OCI-LY3 (cell line): ENCODE measurements around the gene OVOL3.

Experiments
- H2AFZ ChIP-seq: fragments of 200-600, 300-600 bp; shearing (Covaris generic); 2 replicates; pipeline ENCODE4 v1.6.0; 2014; ENCODE audit warnings: antibody characterized with exemption, low read depth, low read length
- H3K27ac ChIP-seq: fragments of 200-600, 300-600 bp; sonication (generic); 2 replicates; pipeline ENCODE4 v1.5.1; 2014; ENCODE audit warnings: mild to moderate bottlenecking, low read length, moderate library complexity, mixed read lengths
- H3K27me3 ChIP-seq: fragments of 200-600, 300-600 bp; sonication (generic); 2 replicates; pipeline ENCODE4 v1.6.1; 2014; ENCODE audit warnings: low read depth, low read length, mixed read lengths
- H3K36me3 ChIP-seq: fragments of 200-600, 300-600 bp; sonication (generic); replicated peaks from 2 replicates; pipeline ENCODE3; 2014; ENCODE audit warnings: low read depth, low read length, mixed read lengths
- H3K4me1 ChIP-seq: fragments of 300-600, 200-600 bp; sonication (generic); 2 replicates; pipeline ENCODE4 v1.6.1; 2014; ENCODE audit warnings: low read length, mixed read lengths
- H3K4me2 ChIP-seq: fragments of 200-600, 300-600 bp; sonication (generic); 2 replicates; pipeline ENCODE4 v1.6.1; 2014; ENCODE audit warnings: low read length, mixed read lengths
- H3K4me3 ChIP-seq: fragments of 300-600, 200-600 bp; sonication (generic); 2 replicates; pipeline ENCODE4 v1.5.1; 2014; ENCODE audit warnings: antibody characterized with exemption, mild to moderate bottlenecking, low read length, moderate library complexity
- H3K79me2 ChIP-seq: fragments of 300-600, 200-600 bp; shearing (Covaris generic); 2 replicates; pipeline ENCODE4 v1.6.1; 2014; ENCODE audit warnings: mild to moderate bottlenecking, low read length, mixed read lengths
- H3K9ac ChIP-seq: fragments of 300-600, 200-600 bp; shearing (Covaris generic); 2 replicates; pipeline ENCODE4 v1.6.0; 2014; ENCODE audit warnings: mild to moderate bottlenecking, low read length, moderate library complexity
- H3K9me3 ChIP-seq: fragments of 200-600, 300-600 bp; shearing (Covaris generic); 2 replicates; pipeline ENCODE4 v1.6.1; 2014; ENCODE audit warnings: low read length, mixed read lengths; ENCODE audit not compliant: insufficient read depth
- H4K20me1 ChIP-seq: fragments of 200-600, 300-600 bp; sonication (generic); 2 replicates; pipeline ENCODE4 v1.6.1; 2016; ENCODE audit warnings: low read length, mixed read lengths; ENCODE audit not compliant: insufficient read depth
- EZH2phosphoT487 ChIP-seq: fragments of 200-600 bp; shearing (Covaris generic); IDR thresholded peaks from 2 replicates; pipeline ENCODE4 v1.6.1; 2018; ENCODE audit warnings: antibody characterized with exemption, mixed run types, low read depth
- TF ChIP-seq, protein P1 (sequence below): fragments of 200-600, 300-600 bp; sonication (generic); IDR thresholded peaks from 2 replicates; pipeline ENCODE4 v1.5.1; 2014; ENCODE audit warnings: antibody characterized with exemption, low read length, low read depth

OVOL3 gene

DNA sequence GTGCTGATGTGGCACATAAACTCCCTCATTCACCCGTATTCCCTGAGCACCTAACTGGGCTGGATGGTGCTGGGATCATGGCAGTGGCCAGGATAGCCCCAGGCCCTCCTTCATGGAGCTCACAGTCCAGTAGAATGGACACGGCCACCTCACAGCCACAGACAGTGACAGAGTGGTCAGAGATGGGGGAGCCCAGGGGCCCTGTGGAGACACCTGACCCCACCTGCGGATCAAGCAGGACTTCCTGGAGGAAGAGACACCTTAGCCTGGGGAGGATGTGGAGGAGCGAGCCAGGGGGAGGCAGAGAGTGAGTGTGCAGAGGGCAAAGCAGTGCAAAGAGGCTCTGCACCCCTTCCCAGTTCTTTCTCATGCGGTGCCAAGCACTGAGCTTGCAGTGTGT lies 21.1 kb upstream of the OVOL3 start:
- no peak overlapping the region for H3K9ac ChIP-seq
- H4K20me1 ChIP-seq = no peaks in the 10 kb centered on the region
- no peak overlapping the region for H2AFZ ChIP-seq
- no peaks in the 10 kb centered on the region for H3K9me3 ChIP-seq
- peaks cover 32% of the 10 kb centered on the region for H3K36me3 ChIP-seq
- no peaks in the 10 kb centered on the region for H3K79me2 ChIP-seq
- no peaks in the 10 kb centered on the region for H3K27me3 ChIP-seq
- H3K4me1 ChIP-seq = no peaks in the 10 kb centered on the region
- H3K4me3 ChIP-seq = no peak overlapping the region
- no peak for TF ChIP-seq EZH2phosphoT487
- TF ChIP-seq, protein P1, sequence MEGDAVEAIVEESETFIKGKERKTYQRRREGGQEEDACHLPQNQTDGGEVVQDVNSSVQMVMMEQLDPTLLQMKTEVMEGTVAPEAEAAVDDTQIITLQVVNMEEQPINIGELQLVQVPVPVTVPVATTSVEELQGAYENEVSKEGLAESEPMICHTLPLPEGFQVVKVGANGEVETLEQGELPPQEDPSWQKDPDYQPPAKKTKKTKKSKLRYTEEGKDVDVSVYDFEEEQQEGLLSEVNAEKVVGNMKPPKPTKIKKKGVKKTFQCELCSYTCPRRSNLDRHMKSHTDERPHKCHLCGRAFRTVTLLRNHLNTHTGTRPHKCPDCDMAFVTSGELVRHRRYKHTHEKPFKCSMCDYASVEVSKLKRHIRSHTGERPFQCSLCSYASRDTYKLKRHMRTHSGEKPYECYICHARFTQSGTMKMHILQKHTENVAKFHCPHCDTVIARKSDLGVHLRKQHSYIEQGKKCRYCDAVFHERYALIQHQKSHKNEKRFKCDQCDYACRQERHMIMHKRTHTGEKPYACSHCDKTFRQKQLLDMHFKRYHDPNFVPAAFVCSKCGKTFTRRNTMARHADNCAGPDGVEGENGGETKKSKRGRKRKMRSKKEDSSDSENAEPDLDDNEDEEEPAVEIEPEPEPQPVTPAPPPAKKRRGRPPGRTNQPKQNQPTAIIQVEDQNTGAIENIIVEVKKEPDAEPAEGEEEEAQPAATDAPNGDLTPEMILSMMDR = no peak
- H3K27ac ChIP-seq = no peak overlapping the region
- no peak overlapping the region for H3K4me2 ChIP-seq

DNA sequence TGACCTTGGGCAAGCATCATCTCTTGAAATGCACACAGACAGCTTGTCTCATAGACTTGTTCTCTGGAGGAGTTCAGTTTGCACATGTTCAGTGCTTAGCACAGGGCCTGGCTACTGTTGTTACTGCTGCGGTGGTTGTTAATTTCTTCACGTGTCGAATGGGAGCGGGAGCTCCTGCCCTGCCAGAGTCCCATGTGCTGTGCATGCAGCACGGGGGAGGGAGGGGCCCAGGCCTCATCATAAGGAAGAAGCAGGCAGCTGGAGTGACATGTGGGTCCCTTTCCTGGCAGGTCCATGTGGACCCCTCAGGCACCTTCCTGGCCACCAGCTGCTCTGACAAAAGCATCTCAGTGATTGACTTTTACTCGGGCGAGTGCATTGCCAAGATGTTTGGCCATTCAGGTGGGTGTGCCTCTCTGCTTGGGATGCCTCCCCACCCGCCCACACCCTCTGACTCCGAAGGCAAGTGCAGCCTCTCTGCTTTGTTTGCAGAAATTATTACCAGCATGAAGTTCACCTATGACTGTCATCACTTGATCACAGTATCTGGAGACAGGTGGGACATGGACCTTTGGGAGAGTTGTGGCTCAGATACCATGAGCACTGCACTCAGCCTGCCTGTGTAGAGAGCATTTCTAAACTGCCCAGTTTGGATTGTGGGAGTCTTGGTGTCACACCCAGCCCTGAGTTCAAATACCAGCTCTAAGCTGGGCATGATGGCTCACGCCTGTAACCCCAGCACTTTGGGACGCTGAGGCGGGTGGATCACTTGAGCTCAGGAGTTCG lies 19.8 kb upstream of the OVOL3 start:
- Histone ChIP-seq H3K9me3 (no peaks in the 10 kb centered on the region), H3K27ac (no peak overlapping the region), H3K36me3 (peaks cover 32% of the 10 kb centered on the region), H3K4me1 (no peaks in the 10 kb centered on the region), H3K27me3 (no peaks in the 10 kb centered on the region), H3K79me2 (no peaks in the 10 kb centered on the region), H3K9ac (no peak overlapping the region), H3K4me2 (no peak overlapping the region), H3K4me3 (no peak overlapping the region), H2AFZ (no peak overlapping the region), H4K20me1 (no peaks in the 10 kb centered on the region)
- no peak for TF ChIP-seq EZH2phosphoT487
- TF ChIP-seq, protein P1 = no peak

DNA sequence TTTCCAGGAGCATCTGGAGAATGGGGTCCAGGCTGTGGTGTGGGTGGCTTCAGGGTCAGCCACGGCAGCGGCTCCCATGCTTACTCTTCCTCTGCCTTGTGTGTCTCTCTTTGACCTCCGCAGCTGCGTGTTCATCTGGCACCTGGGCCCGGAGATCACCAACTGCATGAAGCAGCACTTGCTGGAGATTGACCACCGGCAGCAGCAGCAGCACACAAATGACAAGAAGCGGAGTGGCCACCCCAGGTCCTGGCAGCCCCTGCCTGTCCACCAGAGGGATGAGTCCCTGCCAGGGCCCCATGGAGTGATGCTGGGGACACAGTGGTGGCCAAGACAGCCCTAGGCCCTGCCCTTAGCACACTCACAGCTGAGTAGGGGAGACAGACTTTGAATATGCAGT lies 18.4 kb upstream of the OVOL3 start:
- no peaks in the 10 kb centered on the region for H3K79me2 ChIP-seq
- no peak overlapping the region for H3K4me3 ChIP-seq
- H3K4me2 ChIP-seq = no peak overlapping the region
- no peaks in the 10 kb centered on the region for H3K4me1 ChIP-seq
- H2AFZ ChIP-seq = no peak overlapping the region
- no peaks in the 10 kb centered on the region for H3K27me3 ChIP-seq
- no peak for TF ChIP-seq EZH2phosphoT487
- TF ChIP-seq, protein P1 = no peak
- no peaks in the 10 kb centered on the region for H4K20me1 ChIP-seq
- no peak overlapping the region for H3K27ac ChIP-seq
- no peak overlapping the region for H3K9ac ChIP-seq
- peaks cover 28% of the 10 kb centered on the region for H3K36me3 ChIP-seq
- no peaks in the 10 kb centered on the region for H3K9me3 ChIP-seq

DNA sequence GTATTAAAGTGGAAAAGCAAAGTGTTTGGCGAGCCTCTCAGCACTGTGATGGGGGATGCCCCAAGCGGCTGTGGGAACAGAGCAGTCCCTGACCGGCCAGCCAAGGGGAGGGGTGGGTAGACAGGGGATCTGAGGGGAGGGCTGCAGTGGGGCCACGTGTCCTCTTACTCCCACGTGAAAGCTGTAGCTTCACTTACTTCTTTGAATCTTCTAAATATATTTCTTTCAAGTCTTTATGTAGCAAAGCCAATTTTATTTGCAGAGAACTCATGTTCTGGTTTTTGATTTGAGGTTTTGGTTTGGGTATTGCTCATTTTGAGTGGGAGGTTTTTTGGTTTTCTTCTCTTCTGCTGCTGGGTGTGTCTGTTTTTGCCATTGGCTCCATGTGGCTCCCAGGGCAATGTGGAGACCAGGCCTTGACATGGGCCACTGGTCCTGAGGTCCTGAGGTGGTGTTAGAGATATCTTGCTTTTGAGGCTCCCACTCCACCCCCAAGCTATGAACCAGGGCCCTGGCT lies 17.7 kb upstream of the OVOL3 start:
- H2AFZ ChIP-seq = no peak overlapping the region
- H3K4me1 ChIP-seq = no peaks in the 10 kb centered on the region
- H3K27ac ChIP-seq = no peak overlapping the region
- H3K9me3 ChIP-seq = no peaks in the 10 kb centered on the region
- TF ChIP-seq, protein P1 = no peak
- TF ChIP-seq EZH2phosphoT487 = no peak
- H3K4me3 ChIP-seq = no peak overlapping the region
- no peaks in the 10 kb centered on the region for H3K79me2 ChIP-seq
- H3K36me3 ChIP-seq = peaks cover 24% of the 10 kb centered on the region
- no peak overlapping the region for H3K4me2 ChIP-seq
- no peaks in the 10 kb centered on the region for H3K27me3 ChIP-seq
- H4K20me1 ChIP-seq = no peaks in the 10 kb centered on the region
- no peak overlapping the region for H3K9ac ChIP-seq
